Superior temporal gyrus (tissue), 1 donor: Measurements from ENCODE around the gene RPS5.
A peak's percentile ranks its signal among the peaks of the same experiment; 100 is the strongest.
"Not testable (repeated sequence)": the region's sequence is repeated elsewhere in the genome, so short reads cannot be mapped to it uniquely, and the experiment has no call there.

ENCODE experiments used
- DNase-seq: peaks from one replicate; pipeline ENCODE4 v3.0.0-alpha.2; 2016; ENCODE audit errors: extremely low spot score

Gene RPS5

GRCh38 chr19:58385313-58385890 lies 1.7 kb upstream of the RPS5 start:
- no peak for DNase-seq

GRCh38 chr19:58385891-58386575 lies 1.0 kb upstream of the RPS5 start:
- no peak for DNase-seq

GRCh38 chr19:58387338-58388174 lies 487 bp downstream of the RPS5 start:
- DNase-seq = no peak

- DNase-seq = no peak
Observed at GRCh38 chr19:58388175-58388526, 1.1 kb downstream of the RPS5 start.

DNA sequence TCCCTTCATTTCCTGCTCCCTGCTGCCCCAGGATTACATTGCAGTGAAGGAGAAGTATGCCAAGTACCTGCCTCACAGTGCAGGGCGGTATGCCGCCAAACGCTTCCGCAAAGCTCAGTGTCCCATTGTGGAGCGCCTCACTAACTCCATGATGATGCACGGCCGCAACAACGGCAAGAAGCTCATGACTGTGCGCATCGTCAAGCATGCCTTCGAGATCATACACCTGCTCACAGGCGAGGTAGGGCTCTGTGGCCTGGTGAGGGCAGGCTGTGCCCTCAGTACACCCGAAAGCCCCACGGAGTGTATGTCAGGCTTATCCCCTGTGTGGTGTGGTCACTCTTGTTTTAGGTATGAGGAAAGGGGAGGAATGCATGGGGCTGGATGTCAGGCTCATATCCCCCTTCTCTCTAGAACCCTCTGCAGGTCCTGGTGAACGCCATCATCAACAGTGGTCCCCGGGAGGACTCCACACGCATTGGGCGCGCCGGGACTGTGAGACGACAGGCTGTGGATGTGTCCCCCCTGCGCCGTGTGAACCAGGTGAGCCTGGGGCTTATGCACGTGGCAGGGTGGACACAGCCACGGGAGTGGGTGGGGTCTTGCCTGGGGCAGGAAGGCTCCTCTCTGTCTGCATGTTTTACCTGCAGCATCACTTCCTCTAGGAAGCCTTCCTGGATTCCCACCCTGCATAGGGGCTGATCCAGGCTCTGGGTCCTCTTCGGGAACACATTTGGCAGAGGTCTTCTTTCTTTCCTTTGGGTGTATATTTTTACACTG lies 6.1 kb downstream of the RPS5 start:
- DNase-seq = no peak

GRCh38 chr19:58393725-58394033 lies 6.6 kb downstream of the RPS5 start:
- no peak for DNase-seq

GRCh38 chr19:58394821-58395219 lies 7.8 kb downstream of the RPS5 start:
- no peak for DNase-seq

- DNase-seq = no peak
Observed at GRCh38 chr19:58395220-58395978, 8.3 kb downstream of the RPS5 start, which contains the start of gene RNF225. RNF225 (plus strand) TSS chr19:58395656; CDS start chr19:58396090, 434 bp downstream.

GRCh38 chr19:58395979-58396627 lies 9.0 kb downstream of the RPS5 start:
- DNase-seq = no peak

DNA sequence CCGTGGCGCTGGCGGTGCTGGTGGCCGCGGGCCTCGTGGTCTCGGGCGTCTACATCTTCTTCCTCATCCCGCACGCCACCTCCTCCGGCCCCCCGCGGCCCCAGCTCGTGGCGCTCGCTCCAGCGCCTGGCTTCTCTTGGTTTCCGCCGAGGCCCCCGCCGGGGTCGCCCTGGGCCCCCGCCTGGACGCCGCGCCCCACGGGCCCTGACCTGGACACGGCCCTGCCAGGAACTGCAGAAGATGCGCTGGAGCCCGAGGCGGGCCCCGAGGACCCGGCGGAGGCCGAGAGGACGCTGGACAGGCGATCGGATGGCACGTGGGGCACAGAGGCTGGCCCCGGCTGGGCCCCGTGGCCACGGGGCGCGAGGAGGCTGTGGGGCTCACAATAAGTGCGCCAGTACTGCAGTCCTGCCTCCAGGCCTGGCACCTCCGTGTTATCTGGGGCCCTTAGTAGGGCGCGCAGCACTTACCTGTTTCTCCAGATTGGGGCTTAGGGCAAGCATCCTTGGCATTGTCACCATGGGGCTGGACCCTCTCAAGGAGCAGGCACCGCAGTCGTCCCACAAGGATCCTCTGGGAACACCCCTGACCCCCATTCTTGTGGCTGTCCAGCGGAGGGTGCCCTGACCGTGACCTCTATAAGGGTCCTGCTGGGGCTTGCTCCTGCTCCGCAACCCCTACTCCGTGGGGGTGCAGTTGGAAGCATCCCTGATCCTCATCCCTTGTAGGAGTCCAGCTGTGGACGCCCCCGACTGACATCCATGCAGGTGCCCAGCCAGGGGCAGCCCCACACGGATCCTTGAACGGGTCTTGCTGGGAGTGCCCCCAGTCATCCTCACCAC lies 9.8 kb downstream of the RPS5 start:
- no peak for DNase-seq

DNA sequence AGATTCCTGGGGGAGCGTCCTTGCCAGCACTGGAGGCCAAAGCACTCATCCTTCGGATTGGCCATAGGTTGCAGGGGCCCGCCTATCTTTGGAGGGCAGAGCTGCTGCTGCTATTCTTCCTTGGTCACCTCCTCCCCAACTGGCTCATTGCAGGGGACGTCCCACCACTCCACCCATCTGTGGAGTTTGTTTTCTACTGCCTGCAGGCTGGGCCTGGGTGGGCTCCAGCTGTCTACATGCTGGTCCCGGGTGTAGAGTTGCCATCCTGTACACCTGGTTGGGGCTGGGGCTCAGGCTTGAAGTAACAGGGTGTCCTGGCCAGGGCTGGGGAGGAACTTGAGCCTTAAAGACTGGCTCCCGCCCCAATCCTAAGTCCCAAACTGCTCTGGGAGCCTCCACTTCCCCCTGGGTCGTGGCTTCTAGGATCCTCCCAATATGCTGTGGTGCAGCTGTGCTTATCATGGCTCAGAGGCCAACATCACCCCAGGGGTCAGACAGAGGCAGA lies 10.5 kb downstream of the RPS5 start:
- no peak for DNase-seq

DNA sequence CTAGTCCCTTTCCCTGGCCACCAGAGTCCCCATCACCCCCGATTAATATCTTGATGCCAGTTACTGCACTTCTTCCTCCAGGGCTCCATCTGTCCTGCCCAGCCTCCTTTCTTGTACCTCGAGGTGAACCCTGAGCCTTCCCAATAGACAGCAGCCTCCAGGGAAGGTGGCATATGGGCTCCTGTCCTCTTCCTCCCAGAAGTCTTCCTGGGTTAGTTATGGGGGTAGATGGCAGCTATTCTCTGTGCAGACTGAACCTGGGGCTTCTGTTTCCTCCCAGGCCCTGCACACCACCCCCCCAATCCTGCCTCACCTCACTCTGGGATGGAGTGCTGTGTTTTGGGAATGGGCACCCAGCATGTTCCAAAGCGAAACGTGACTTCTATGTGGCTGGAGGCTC lies 11.0 kb downstream of the RPS5 start:
- no peak for DNase-seq

DNA sequence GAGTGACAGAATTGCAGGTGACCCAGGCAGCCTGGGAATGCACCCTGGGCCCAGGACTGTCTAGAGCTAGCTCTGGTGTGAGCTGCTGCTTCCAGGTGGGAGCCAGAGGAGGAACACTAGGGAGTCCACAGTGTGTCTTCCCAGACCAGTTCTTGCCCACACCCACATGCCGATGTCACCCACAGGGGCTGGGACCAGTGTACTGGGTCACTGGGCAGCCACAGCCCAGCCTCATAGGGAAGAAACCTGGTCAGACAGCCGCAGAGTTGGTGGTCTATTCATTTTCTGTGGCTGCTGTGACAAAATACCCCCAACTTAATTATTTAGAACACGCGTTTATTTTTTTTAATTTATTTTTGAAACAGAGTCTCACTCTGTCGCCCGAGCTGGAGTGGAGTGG lies 11.5 kb downstream of the RPS5 start:
- DNase-seq = no peak

DNA sequence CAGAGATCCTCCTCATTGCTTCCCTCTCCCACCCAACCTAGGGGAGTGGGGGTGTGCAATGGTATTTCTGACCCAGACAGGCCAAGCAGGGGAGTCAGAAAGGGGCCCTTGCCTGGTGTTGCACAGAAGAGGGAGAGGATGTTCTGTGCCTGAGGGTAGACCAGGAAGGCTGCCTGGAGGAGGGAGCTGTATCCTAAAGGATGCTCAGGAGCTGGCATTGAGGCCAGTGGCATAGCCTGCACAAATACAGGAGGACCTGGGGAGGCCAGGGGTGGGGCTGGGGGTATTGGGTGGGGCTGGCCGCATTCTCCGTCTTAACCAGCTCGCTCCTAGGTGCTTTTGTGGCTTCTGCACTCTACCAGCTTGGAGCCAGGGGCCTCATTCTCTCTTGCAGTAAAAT lies 12.8 kb downstream of the RPS5 start:
- DNase-seq = no peak

- peak; percentile 37 for DNase-seq
Observed at GRCh38 chr19:58400316-58400915, 13.3 kb downstream of the RPS5 start.

DNA sequence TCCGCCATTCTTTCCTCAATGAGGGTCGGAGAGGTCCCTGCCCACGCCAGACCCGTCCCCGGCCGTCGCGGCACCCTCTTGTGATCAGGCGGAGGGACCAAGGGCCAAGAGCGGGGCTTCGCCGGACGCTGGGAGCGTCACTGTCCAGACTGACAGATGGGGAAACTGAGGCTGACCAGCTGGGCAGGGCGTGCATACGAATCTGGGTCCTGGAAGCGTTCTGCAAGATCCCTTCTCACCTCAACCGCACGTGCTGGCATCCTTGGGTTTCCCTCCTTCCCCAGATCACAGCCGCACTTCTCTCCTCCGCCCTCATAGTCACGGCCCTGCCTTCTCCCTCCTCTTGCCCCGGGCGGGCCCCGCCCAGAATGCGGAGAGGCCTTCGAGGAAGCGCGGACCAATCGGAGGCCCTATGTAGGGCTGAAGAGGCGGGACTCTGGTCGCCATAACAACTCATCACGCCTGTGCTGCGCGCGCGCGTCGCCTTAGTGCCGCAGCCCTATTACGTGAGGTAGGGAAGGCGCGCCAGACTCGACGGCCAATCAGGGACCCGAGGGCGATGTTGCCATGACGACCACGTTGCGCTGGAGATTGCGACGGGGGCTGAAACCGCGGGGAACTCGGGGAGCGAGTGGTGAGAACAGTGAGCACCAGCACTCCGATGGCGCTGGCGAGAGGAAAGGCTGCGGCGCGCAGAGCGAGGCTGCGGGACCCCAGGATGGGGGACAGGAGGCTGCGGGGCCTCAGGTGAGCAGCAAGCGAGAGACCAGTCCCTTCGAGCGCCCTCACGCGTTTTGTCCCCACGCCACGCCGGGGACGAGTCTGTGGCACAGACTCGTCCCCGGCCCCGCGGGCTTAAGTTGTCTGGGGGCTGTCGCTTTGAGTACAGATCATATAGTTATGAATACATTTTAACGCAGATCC lies 14.1 kb downstream of the RPS5 start:
- DNase-seq = peak; percentile 99

DNA sequence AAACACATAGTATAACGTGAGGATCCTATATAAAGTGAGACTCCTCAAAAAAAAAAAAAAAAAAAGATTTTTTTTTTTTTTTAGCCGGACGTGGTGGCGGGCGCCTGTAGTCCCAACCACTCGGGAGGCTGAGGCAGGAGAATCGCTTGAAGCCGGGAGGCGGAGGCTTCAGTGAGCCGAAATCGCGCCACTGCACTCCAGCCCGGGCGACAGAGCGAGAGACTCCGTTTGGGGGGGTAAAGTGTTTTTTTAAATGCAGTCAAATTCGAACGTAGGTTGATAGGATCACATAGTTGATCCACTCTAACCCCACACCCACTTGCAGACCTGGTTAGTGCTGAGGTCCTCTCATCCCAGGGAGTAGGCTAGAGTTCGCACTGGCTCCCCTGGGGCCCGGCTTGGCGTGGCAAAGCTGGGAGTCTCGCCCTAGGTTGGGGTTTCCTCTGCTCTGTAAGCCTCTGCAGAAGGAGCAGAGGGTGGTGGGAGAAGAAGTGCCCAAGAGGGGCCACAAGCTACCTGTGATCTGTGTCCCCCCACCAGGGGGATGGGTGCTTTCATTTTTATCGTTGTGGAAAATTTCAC lies 14.9 kb downstream of the RPS5 start:
- DNase-seq = no peak

DNA sequence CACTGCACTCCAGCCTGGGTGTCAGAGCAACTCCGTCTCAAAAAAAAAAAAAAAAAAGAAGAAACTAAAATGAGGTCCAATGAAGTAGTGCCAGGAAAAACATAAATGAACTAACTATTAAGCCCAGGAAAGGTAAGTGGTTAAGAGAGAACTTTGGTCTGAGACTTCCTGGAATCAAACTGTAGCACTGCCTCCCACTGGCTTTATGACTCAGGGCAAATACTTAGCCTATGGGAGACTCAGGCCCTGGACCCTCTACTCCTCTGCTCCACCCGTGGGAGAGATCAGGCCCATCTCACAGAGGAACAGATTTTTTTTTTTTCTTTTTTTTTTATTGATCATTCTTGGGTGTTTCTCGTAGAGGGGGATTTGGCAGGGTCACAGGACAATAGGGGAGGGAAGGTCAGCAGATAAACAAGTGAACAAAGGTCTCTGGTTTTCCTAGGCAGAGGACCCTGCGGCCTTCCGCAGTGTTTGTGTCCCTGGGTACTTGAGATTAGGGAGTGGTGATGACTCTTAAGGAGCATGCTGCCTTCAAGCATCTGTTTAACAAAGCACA lies 16.9 kb downstream of the RPS5 start:
- DNase-seq = not testable (repeated sequence)
